ENCODE data around the gene RNU6-8. TPM values are rescaled to one million over a fixed set of nuclear protein-coding genes. Genes with fewer than 3 reads are reported as not detected.

Gene RNU6-8
- total RNA-seq: not detected

- POLR2A ChIA-PET: interaction anchor here (0.7 kb wide), 1 partner anchor 51 kb away, joined by 3 read pairs; no protein-coding TSS in a partner anchor
- CTCF ChIA-PET: no interaction called here
- peaks cover 48% of the 10 kb centered on the region for H3K4me1 Mint-ChIP-seq
These were observed at the start of gene RNU6-8 for GRCh38 chr14:32202998-32203882. RNU6-8 (minus strand) TSS chr14:32203269.

GRCh38 chr14:32252030-32252670 lies 49.1 kb upstream of the RNU6-8 start:
- Mint-ChIP-seq H3K9me3 (no peaks in the 10 kb centered on the region), H3K4me3 (no peak overlapping the region), H3K4me1 (no peaks in the 10 kb centered on the region), H3K36me3 (ENCODE audit: low read depth) (no peaks in the 10 kb centered on the region), H3K27ac (no peak overlapping the region), H3K27me3 (peaks cover 2% of the 10 kb centered on the region)
- ChIA-PET POLR2A (no interaction called here), CTCF (interaction anchor here (0.8 to 2.4 kb wide), 3 partner anchors 9 to 325 kb away, joined by 3 to 8 read pairs (median 4); no protein-coding TSS in a partner anchor)
- DNase-seq: peak; percentile 68

More at GRCh38 chr14:32202998-32203882, at the start of gene RNU6-8:
- no peaks in the 10 kb centered on the region for H3K9me3 Mint-ChIP-seq
- H3K4me3 Mint-ChIP-seq: peak within 1 kb of the TSS; percentile 86
- H3K27me3 Mint-ChIP-seq: peaks cover 8% of the 10 kb centered on the region
- H3K36me3 Mint-ChIP-seq (ENCODE audit: low read depth): peaks cover 2% of the 10 kb centered on the region
- DNase-seq: peak; percentile 84
- H3K27ac Mint-ChIP-seq: peak within 1 kb of the TSS; percentile 97

- CTCF ChIA-PET: interaction anchor here (0.6 to 2.4 kb wide), 4 partner anchors 8 to 746 kb away, joined by 3 to 8 read pairs (median 4); no protein-coding TSS in a partner anchor
- Mint-ChIP-seq H3K4me3 (no peak overlapping the region), H3K9me3 (no peaks in the 10 kb centered on the region), H3K27ac (no peak overlapping the region), H3K36me3 (ENCODE audit: low read depth) (no peaks in the 10 kb centered on the region), H3K4me1 (no peaks in the 10 kb centered on the region), H3K27me3 (peaks cover 2% of the 10 kb centered on the region)
- POLR2A ChIA-PET: no interaction called here
- DNase-seq: no peak
These were observed 48.5 kb upstream of the RNU6-8 start for GRCh38 chr14:32251530-32251929.

GRCh38 chr14:32250681-32251080 lies 47.6 kb upstream of the RNU6-8 start:
- Mint-ChIP-seq H3K36me3 (ENCODE audit: low read depth) (no peaks in the 10 kb centered on the region), H3K4me3 (no peak overlapping the region), H3K27me3 (peaks cover 2% of the 10 kb centered on the region), H3K27ac (no peak overlapping the region), H3K9me3 (no peaks in the 10 kb centered on the region), H3K4me1 (no peaks in the 10 kb centered on the region)
- POLR2A ChIA-PET: no interaction called here
- no peak for DNase-seq
- CTCF ChIA-PET: interaction anchor here (0.6 to 2.4 kb wide), 6 partner anchors 9 to 745 kb away, joined by 3 to 8 read pairs (median 4); no protein-coding TSS in a partner anchor

- no peak for DNase-seq
- POLR2A ChIA-PET: no interaction called here
These were observed 46.7 kb upstream of the RNU6-8 start for GRCh38 chr14:32249780-32250179.

GRCh38 chr14:32249371-32249770 lies 46.3 kb upstream of the RNU6-8 start:
- CTCF ChIA-PET: no interaction called here
- POLR2A ChIA-PET: no interaction called here
- Mint-ChIP-seq H3K27ac (no peak overlapping the region), H3K27me3 (peaks cover 2% of the 10 kb centered on the region), H3K36me3 (ENCODE audit: low read depth) (no peaks in the 10 kb centered on the region), H3K4me3 (no peak overlapping the region), H3K4me1 (no peaks in the 10 kb centered on the region), H3K9me3 (no peaks in the 10 kb centered on the region)
- DNase-seq: no peak

More at GRCh38 chr14:32249780-32250179, 46.7 kb upstream of the RNU6-8 start:
- Mint-ChIP-seq H3K36me3 (ENCODE audit: low read depth) (no peaks in the 10 kb centered on the region), H3K27ac (no peak overlapping the region), H3K4me1 (no peaks in the 10 kb centered on the region), H3K4me3 (no peak overlapping the region), H3K9me3 (no peaks in the 10 kb centered on the region), H3K27me3 (peaks cover 2% of the 10 kb centered on the region)
- CTCF ChIA-PET: interaction anchor here (1.3 to 1.4 kb wide), 2 partner anchors 33 to 176 kb away, joined by 3 to 4 read pairs; no protein-coding TSS in a partner anchor

GRCh38 chr14:32246751-32247150 lies 43.7 kb upstream of the RNU6-8 start:
- H3K36me3 Mint-ChIP-seq (ENCODE audit: low read depth): no peaks in the 10 kb centered on the region
- H3K4me3 Mint-ChIP-seq: no peak overlapping the region
- DNase-seq: no peak
- ChIA-PET POLR2A (no interaction called here), CTCF (interaction anchor here (1.7 kb wide), 1 partner anchor 177 kb away, joined by 4 read pairs; no protein-coding TSS in a partner anchor)
- no peak overlapping the region for H3K27ac Mint-ChIP-seq
- no peaks in the 10 kb centered on the region for H3K27me3 Mint-ChIP-seq
- no peaks in the 10 kb centered on the region for H3K4me1 Mint-ChIP-seq
- no peaks in the 10 kb centered on the region for H3K9me3 Mint-ChIP-seq

- POLR2A ChIA-PET: no interaction called here
- CTCF ChIA-PET: interaction anchor here (1.1 kb wide), 1 partner anchor 171 kb away, joined by 3 read pairs; no protein-coding TSS in a partner anchor
- no peaks in the 10 kb centered on the region for H3K36me3 Mint-ChIP-seq (ENCODE audit: low read depth)
- H3K27me3 Mint-ChIP-seq: no peaks in the 10 kb centered on the region
- H3K4me1 Mint-ChIP-seq: no peaks in the 10 kb centered on the region
- DNase-seq: no peak
- H3K9me3 Mint-ChIP-seq: peaks cover 5% of the 10 kb centered on the region
- H3K27ac Mint-ChIP-seq: no peak overlapping the region
- H3K4me3 Mint-ChIP-seq: no peak overlapping the region
These were observed 41.3 kb upstream of the RNU6-8 start for GRCh38 chr14:32244404-32244803.

GRCh38 chr14:32233260-32233659 lies 30.2 kb upstream of the RNU6-8 start:
- no peak for DNase-seq
- Mint-ChIP-seq H3K27me3 (peaks cover 2% of the 10 kb centered on the region), H3K36me3 (ENCODE audit: low read depth) (no peaks in the 10 kb centered on the region), H3K9me3 (no peaks in the 10 kb centered on the region), H3K4me3 (no peak overlapping the region), H3K4me1 (peaks cover 4% of the 10 kb centered on the region), H3K27ac (no peak overlapping the region)
- CTCF ChIA-PET: interaction anchor here (0.6 kb wide), 1 partner anchor 499 kb away, joined by 3 read pairs; no protein-coding TSS in a partner anchor
- POLR2A ChIA-PET: no interaction called here

- CTCF ChIA-PET: no interaction called here
These were observed 29.4 kb upstream of the RNU6-8 start for GRCh38 chr14:32232481-32232880.

GRCh38 chr14:32230695-32231280 lies 27.7 kb upstream of the RNU6-8 start:
- no peak overlapping the region for H3K27ac Mint-ChIP-seq
- DNase-seq: no peak
- no peaks in the 10 kb centered on the region for H3K9me3 Mint-ChIP-seq
- no peaks in the 10 kb centered on the region for H3K36me3 Mint-ChIP-seq (ENCODE audit: low read depth)
- ChIA-PET CTCF (no interaction called here), POLR2A (no interaction called here)
- peaks cover 4% of the 10 kb centered on the region for H3K4me1 Mint-ChIP-seq
- H3K4me3 Mint-ChIP-seq: no peak overlapping the region
- no peaks in the 10 kb centered on the region for H3K27me3 Mint-ChIP-seq

More at GRCh38 chr14:32232481-32232880, 29.4 kb upstream of the RNU6-8 start:
- Mint-ChIP-seq H3K36me3 (ENCODE audit: low read depth) (no peaks in the 10 kb centered on the region), H3K9me3 (no peaks in the 10 kb centered on the region), H3K27ac (no peak overlapping the region), H3K4me3 (no peak overlapping the region), H3K27me3 (peaks cover 2% of the 10 kb centered on the region), H3K4me1 (peaks cover 4% of the 10 kb centered on the region)
- POLR2A ChIA-PET: no interaction called here
- no peak for DNase-seq

GRCh38 chr14:32230181-32230580 lies 27.1 kb upstream of the RNU6-8 start:
- H3K9me3 Mint-ChIP-seq: no peaks in the 10 kb centered on the region

GRCh38 chr14:32226056-32226455 lies 23.0 kb upstream of the RNU6-8 start:
- Mint-ChIP-seq H3K4me1 (no peaks in the 10 kb centered on the region), H3K27me3 (no peaks in the 10 kb centered on the region), H3K4me3 (no peak overlapping the region), H3K36me3 (ENCODE audit: low read depth) (no peaks in the 10 kb centered on the region), H3K27ac (no peak overlapping the region), H3K9me3 (no peaks in the 10 kb centered on the region)
- ChIA-PET POLR2A (no interaction called here), CTCF (no interaction called here)
- no peak for DNase-seq

More at GRCh38 chr14:32230181-32230580, 27.1 kb upstream of the RNU6-8 start:
- Mint-ChIP-seq H3K27me3 (no peaks in the 10 kb centered on the region), H3K4me3 (no peak overlapping the region), H3K36me3 (ENCODE audit: low read depth) (no peaks in the 10 kb centered on the region), H3K27ac (no peak overlapping the region), H3K4me1 (peaks cover 4% of the 10 kb centered on the region)
- CTCF ChIA-PET: no interaction called here
- DNase-seq: no peak
- POLR2A ChIA-PET: no interaction called here
